Measurements from ENCODE around the gene LMBRD1. TPM values are rescaled to one million over a fixed set of nuclear protein-coding genes. Genes with fewer than 3 reads are reported as not detected.

The LMBRD1 gene
- total and polyA plus RNA-seq, 2 of the 8 experiments (the other 6 are each of a cell fraction or from before 2014, with no cell fraction given): 9.1 to 16.8 TPM

DNA sequence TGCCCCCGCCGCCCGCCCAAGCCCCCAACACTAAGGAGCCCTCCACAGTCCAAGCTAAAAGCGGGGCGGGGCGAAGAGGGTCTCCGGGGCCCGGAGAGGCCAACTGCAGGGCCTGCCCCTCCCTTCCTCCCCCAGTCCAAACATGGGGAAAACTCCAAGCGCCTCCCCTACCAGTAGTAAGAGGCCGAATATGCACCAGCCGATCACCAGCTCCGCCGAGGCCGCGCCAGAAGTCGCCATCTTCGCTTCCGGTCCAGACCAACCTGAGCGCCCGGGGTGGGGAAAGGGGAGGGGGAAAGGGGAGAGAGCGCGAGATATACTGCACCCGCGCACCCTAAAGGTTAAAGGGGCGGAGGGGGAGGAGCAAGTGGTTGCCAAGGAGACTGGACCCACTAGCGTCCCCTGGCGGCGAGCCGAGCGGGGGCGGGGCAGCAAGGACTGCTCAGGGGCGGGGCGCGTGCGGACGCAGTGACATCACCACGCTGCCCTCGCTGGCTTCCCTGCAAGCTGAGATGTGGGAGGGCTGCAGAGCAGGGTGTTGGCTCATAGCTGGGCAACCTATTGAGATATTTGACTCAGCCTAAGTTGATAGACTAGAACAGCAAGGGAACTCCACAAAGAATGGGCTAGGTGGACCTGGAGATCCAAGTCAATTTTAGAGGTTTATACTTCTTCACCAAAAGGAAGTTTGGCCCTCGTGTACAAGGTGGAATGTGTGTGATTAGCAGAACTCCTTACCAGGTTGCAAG, at the start of gene LMBRD1 (continued):
- TF ChIP-seq CBX5 (IDR thresholded peaks at IDR 0.05; ENCODE audit: low read depth, low read length) (no peak), CEBPB (IDR thresholded peaks at IDR 0.05; ENCODE audit: low read depth, low read length) (no peak), HDAC6 (IDR thresholded peaks at IDR 0.05; ENCODE audit: low read depth, low read length) (no peak), BCL11A (IDR thresholded peaks at IDR 0.05; ENCODE audit: low read depth in 2 of 2, low read length in 2 of 2) (no peak)
